Stimulated activated effector memory CD8-positive, alpha-beta T cell treated with anti-CD3 and anti-CD28 coated beads, Interleukin-12 subunit alpha, Interleukin-12 subunit beta, amount 100 ng/mL, for 72 hours (primary cell): Measurements from ENCODE around the gene CDYL2.
"Not testable (repeated sequence)": the region's sequence is repeated elsewhere in the genome, so short reads cannot be mapped to it uniquely, and the experiment has no call there.

ENCODE experiments used
- ATAC-seq: fragments of 150-1000 bp; cut with Tn5 transposase; 2 replicates; pipeline ENCODE4 v1.10.0; 2021
- DNase-seq, 2 donors: peaks; one replicate each; pipeline ENCODE4 v3.0.0; 2021 to 2022; ENCODE audit warnings: low spot score in 2 of 2
- H3K27ac Mint-ChIP-seq: one replicate; pipeline ENCODE4 v1.8.0; 2022; ENCODE audit warnings: mild to moderate bottlenecking, mixed read lengths
- H3K36me3 Mint-ChIP-seq: one replicate; pipeline ENCODE4 v1.8.0; 2022; ENCODE audit warnings: mild to moderate bottlenecking, mixed read lengths
- H3K4me1 Mint-ChIP-seq: one replicate; pipeline ENCODE4 v1.8.0; 2022; ENCODE audit warnings: mixed read lengths
- H3K4me3 Mint-ChIP-seq: one replicate; pipeline ENCODE4 v1.8.0; 2022; ENCODE audit warnings: mild to moderate bottlenecking, mixed read lengths
- H3K9me3 Mint-ChIP-seq: one replicate; pipeline ENCODE4 v1.8.0; 2022; ENCODE audit warnings: mixed read lengths

The CDYL2 gene

DNA sequence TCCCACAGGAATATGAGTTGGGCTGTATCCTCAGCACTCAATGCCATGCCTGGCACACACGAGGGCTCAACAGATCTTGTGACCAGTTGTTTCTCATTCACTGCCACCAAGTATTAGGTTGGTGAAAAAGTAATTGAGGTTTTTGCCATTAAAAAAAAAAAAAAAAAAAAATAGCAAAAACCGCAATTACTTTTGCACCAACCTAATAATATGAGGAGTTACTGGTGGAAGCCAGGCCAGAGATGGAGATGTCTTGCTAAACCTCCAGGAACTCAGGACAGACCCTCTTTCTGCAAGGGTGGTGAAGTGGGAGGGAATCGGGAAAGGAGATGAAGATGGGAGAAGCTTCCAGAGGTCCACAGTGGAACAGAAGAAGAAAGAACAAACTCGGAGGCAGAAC lies 139.0 kb downstream of the CDYL2 start:
- Mint-ChIP-seq H3K4me3 (no peak overlapping the region), H3K4me1 (peaks cover 14% of the 10 kb centered on the region), H3K36me3 (peaks cover 6% of the 10 kb centered on the region)

DNA sequence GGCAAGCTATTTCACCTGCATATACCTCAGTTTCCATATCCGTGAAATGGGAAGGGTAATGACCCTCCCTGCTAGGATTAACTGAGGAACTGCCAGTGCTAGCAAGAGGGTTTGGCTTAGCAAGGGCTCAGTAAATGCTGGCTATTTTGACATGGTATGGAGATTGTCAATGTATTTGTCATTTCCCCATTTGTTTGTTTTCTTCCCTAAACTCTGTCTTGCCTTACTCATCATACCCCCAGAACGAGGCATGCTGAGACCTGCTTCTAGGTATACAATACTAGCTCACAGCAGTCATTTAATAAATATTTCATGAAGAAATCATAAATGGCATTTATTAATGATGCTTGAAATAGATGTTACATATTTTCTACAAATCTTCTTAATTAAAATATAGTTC lies 139.6 kb downstream of the CDYL2 start:
- no peak for ATAC-seq
- peaks cover under 1% of the 10 kb centered on the region for H3K36me3 Mint-ChIP-seq
- no peak overlapping the region for H3K27ac Mint-ChIP-seq
- H3K4me3 Mint-ChIP-seq, result no peak overlapping the region
- peaks cover 9% of the 10 kb centered on the region for H3K9me3 Mint-ChIP-seq
- peaks cover 8% of the 10 kb centered on the region for H3K4me1 Mint-ChIP-seq
- DNase-seq, result no peak

More for the DNA sequence above, 139.0 kb downstream of the CDYL2 start:
- Mint-ChIP-seq H3K27ac (no peak overlapping the region), H3K9me3 (peaks cover 3% of the 10 kb centered on the region)
- DNase-seq, result no peak
- ATAC-seq, result no peak

DNA sequence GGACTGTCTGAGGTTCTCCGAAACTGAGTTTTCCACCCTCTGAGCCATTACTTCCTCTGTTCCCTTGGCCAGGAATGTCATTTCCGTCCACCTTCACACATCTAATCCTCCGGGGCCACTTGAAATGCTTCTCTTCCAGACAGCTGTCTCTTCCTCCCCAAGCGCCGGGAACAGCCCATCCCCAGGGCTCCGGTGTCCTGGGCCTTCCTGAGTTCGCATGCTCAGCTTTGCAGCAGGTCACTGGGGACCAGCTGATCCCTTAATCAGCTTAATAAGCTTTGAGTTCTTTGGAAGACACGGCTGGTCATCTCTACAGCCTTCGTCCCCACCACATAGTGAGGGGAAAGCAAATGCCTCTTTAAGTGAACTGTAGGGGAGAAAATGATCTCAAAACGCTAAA lies 140.2 kb downstream of the CDYL2 start:
- Mint-ChIP-seq H3K36me3 (no peaks in the 10 kb centered on the region), H3K4me3 (no peak overlapping the region), H3K9me3 (peaks cover 11% of the 10 kb centered on the region), H3K27ac (no peak overlapping the region), H3K4me1 (peaks cover 7% of the 10 kb centered on the region)
- ATAC-seq (no peak), DNase-seq (no peak)

DNA sequence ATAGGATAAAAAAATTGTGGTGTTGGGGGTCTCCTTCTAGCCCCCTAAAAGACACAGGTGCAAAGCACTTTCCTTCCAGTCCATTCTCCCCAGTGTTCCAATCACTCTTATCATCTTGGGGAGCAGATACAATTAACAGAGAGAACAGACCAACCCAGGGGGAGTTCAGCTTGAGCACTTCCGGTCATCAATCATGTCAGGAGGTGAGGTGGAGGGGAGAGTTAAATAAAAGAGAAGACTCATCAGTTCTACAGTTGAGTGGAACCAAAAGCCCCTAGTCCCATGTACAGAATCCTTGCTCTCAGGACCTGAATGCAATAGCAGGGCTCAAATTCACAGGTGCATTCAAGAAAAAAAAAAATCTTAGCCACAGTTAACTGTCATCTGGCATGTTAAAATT lies 141.3 kb downstream of the CDYL2 start:
- H3K36me3 Mint-ChIP-seq, result no peaks in the 10 kb centered on the region
- H3K4me3 Mint-ChIP-seq, result no peak overlapping the region
- ATAC-seq (no peak), DNase-seq (no peak)
- peaks cover 7% of the 10 kb centered on the region for H3K4me1 Mint-ChIP-seq
- H3K27ac Mint-ChIP-seq, result no peak overlapping the region
- peaks cover 14% of the 10 kb centered on the region for H3K9me3 Mint-ChIP-seq

DNA sequence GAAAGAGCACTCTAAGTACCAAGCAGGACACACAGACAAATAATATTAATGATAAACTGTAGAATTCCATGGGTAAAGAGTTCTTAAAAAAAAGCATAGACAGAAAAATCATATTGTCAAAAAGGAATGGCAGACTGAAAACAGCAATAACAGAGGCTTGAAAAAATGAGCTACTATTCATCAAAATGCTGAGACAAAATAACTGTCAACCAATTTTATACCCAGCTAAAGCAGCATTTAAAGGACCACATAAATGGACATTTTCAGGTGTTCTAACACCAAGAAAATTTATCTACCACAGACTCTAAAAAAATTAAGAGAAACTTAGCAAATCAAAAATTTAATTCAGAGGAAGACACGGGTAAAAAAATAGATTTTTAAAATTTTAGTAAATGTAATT lies 144.5 kb downstream of the CDYL2 start:
- H3K36me3 Mint-ChIP-seq, result no peaks in the 10 kb centered on the region
- H3K4me1 Mint-ChIP-seq, result peaks cover 24% of the 10 kb centered on the region
- DNase-seq (no peak), ATAC-seq (no peak)
- H3K4me3 Mint-ChIP-seq, result no peak overlapping the region
- H3K9me3 Mint-ChIP-seq, result peaks cover 14% of the 10 kb centered on the region
- H3K27ac Mint-ChIP-seq, result no peak overlapping the region

DNA sequence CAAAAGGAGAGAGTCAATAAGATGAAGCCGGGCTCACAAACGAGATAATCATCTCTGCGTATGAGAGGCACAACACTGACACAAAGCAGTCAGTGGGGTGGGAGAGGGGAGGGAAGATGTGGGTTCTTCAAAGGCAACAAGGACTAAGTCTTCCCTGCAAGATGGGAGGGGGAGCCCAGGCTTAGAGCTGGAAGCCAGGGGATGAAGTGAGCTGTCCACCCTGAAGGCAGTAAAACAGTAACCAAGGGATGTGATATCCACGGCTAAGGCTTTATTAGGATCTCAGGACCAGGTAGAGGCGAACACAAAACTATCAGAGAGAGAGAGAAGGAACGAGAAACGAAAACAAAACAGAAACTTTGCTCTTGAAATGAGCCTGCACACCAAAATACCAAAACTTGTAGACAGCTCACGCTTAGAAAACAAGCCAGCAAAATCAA lies 147.7 kb downstream of the CDYL2 start:
- H3K4me1 Mint-ChIP-seq, result peaks cover 27% of the 10 kb centered on the region
- no peaks in the 10 kb centered on the region for H3K36me3 Mint-ChIP-seq
- ATAC-seq (peak; percentile 93), DNase-seq (peak in 1 of 2 donors; percentile 81)
- peaks cover 14% of the 10 kb centered on the region for H3K9me3 Mint-ChIP-seq
- H3K4me3 Mint-ChIP-seq, result peak overlapping the region; percentile 69
- H3K27ac Mint-ChIP-seq, result peak overlapping the region; percentile 87

DNA sequence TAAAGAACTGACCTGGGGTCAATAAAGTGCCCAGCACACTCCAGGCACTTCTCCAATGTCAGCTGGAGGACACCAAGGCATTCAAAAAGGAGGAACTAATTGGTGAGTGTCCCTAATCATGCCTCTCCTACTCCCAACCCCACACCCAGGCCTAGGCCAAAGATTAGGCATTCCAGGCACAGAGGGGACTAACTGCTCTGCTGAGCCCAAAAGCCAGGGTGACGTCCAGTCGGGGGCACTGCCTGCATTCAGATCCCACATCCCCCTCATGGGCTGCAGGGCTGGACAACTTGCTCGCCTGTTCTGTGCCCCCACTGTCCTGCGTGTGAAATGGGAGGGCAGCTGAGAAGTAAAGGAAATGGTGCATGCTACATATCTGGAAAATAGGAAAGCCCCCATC lies 148.2 kb downstream of the CDYL2 start:
- peak overlapping the region; percentile 87 for H3K27ac Mint-ChIP-seq
- H3K36me3 Mint-ChIP-seq, result no peaks in the 10 kb centered on the region
- no peak for ATAC-seq
- H3K9me3 Mint-ChIP-seq, result peaks cover 14% of the 10 kb centered on the region
- H3K4me3 Mint-ChIP-seq, result peak overlapping the region; percentile 69
- peaks cover 30% of the 10 kb centered on the region for H3K4me1 Mint-ChIP-seq
- no peak for DNase-seq

DNA sequence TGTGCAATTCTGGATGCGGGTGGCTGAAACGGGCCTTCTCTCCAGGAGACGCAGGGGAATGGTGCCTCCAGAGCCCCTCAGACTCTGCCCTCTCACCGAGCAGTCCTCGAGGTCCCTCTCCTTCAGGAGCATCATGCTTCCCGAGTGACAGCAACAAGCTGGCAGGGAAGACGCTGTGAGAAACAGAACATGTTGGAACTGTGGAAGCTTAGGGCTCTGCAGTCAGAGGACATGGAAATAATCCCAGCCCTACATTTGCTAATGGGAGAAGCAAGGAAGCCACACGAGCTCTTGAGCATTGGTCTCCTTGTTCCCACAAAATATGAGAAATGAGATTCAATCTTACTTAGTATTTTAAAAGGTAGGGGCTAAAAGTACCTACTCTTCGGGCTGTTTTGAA lies 148.6 kb downstream of the CDYL2 start:
- Mint-ChIP-seq H3K9me3 (peaks cover 14% of the 10 kb centered on the region), H3K36me3 (no peaks in the 10 kb centered on the region), H3K4me3 (peak overlapping the region; percentile 69), H3K27ac (no peak overlapping the region), H3K4me1 (peaks cover 28% of the 10 kb centered on the region)
- ATAC-seq (no peak), DNase-seq (no peak)

DNA sequence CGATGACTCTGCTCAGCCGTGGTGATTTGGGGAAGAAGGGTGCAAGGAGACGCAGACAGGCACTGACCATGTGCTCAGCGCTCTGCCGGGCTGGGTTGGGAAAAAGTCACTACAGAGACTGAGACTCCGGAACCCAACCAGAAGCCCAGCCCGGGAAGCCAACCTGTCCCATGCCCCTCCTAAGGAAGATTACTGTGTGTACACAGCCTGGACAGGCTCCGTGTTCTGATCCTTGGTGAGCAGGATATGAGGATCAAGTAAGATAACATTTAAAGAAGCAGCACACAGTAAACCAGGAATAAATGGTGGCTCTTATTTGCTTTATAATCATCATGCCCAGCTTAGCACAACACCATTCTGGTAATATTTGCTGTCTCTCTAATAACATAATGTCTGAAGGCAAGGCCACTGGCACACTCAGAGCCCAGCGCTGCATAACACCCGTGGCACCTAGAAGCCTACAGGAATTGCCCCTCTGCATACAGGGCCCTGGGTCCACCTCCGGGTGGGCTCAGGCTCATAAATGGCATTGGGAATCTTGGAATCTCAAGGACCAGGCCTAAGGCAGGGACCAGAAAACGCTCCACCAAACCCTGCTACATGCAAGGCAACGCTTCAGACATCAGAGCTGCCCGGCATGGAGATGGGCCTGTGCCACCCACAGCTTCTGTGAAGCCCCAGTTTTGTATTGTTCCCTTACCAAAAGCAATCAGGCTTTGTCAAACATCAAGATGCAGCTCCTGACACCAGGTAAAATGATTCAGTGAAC lies 150.1 kb downstream of the CDYL2 start:
- Mint-ChIP-seq H3K9me3 (peaks cover 3% of the 10 kb centered on the region), H3K36me3 (no peaks in the 10 kb centered on the region), H3K4me1 (peaks cover 36% of the 10 kb centered on the region), H3K4me3 (no peak overlapping the region), H3K27ac (no peak overlapping the region)
- no peak for ATAC-seq
- no peak for DNase-seq

DNA sequence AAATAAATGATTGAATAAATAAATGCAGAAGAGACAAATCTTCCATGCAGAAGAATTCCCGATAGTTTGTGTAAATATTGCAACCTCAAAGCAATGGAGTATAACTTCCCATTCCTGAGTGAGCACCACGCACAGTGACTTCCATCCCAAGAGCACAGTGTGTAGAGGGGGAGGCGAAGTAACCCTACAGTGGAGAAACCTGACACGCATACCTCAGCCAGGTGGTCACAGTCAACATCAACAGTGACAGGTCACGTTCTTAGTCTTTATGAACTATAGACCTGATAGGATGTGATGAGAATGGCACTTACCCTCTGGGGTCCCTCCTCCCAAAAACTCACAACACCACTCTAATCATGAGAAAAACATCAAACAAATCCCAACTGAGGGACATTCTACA lies 152.0 kb downstream of the CDYL2 start:
- H3K27ac Mint-ChIP-seq, result no peak overlapping the region
- ATAC-seq, result no peak
- no peak overlapping the region for H3K4me3 Mint-ChIP-seq

DNA sequence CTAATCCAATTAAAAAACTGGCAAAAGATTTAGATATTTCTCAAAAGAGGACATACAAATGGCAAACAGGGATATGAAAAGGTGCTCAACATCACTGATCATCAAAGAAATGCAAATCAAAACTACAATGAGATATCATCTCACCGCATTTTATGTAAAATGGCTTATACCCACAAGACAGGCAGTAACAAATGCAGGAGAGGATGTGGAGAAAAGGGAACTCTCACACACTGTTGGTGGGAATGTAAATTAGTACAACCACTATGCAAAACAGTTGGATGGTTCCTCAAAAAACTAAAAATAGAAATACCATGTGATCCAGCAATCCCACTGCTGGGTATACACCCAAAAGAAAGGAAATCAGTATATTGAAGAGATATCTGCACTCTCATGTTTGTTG lies 154.1 kb downstream of the CDYL2 start:
- Mint-ChIP-seq H3K9me3 (peaks cover 13% of the 10 kb centered on the region), H3K4me1 (peaks cover 18% of the 10 kb centered on the region)
- not testable (repeated sequence) for ATAC-seq, H3K36me3 Mint-ChIP-seq, H3K4me3 Mint-ChIP-seq, H3K27ac Mint-ChIP-seq, DNase-seq

More for the DNA sequence above, 152.0 kb downstream of the CDYL2 start:
- Mint-ChIP-seq H3K36me3 (no peaks in the 10 kb centered on the region), H3K4me1 (peaks cover 33% of the 10 kb centered on the region), H3K9me3 (peaks cover 7% of the 10 kb centered on the region)
- no peak for DNase-seq

DNA sequence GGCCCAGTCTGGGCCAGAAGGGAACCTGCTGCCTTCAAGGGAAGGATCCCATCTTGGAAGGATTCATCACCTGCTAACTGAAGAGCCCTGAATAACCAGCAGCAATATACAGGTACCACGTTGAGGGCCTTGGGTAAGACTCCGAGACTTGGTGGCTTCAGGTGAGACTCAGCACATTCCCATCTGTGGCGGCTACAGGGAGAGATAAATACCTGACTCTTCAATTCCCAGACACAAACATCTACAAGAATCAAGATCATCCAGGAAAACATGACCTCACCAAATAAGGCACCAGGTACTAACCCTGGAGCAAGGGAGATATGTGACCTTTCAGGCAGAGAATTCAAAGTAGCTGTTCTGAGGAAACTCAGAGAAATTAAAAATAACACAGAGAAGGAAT lies 164.1 kb downstream of the CDYL2 start:
- DNase-seq (no peak), ATAC-seq (no peak)
- Mint-ChIP-seq H3K4me3 (no peak overlapping the region), H3K27ac (no peak overlapping the region), H3K9me3 (peaks cover 2% of the 10 kb centered on the region), H3K36me3 (no peaks in the 10 kb centered on the region), H3K4me1 (peaks cover 3% of the 10 kb centered on the region)

DNA sequence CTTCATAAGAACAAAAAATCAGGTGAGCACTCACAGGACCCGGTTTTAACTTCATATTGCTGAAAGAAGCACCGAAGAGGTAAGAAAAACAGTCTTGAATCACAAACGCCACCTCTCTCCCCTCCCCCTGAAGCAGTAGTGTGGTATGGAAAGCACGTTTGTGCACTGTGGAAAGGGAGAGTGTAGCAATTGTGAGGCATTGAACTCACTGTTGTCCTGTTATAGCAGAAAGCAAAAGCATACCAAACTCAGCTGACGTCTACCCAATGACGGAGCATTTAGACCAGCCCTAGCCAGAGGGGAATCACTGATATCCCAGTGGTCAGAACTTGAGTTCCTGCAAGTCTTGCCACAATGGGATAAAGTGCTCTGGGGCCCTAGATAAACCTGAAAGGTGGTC lies 164.8 kb downstream of the CDYL2 start:
- Mint-ChIP-seq H3K4me1 (peaks cover 5% of the 10 kb centered on the region), H3K36me3 (no peaks in the 10 kb centered on the region), H3K4me3 (no peak overlapping the region), H3K9me3 (peaks cover 3% of the 10 kb centered on the region), H3K27ac (no peak overlapping the region)
- no peak for DNase-seq
- ATAC-seq, result no peak

DNA sequence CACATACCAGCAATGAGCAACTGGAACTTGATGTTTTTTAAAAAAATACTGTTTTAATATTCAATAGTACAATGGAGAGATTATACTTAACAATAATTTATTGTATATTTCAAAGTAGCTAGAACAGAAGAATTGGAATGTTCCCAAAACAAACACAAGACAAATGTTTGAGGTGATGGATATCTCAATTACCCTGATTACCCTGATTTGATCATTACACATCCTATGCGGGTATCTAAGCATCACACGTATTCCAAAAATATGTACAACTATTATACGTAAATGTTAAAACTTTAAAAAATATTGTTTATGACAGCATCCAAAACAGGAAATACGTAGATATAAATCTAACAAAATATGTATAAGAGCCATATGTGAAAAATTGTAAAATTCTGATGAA lies 166.8 kb downstream of the CDYL2 start:
- Mint-ChIP-seq H3K4me3 (no peak overlapping the region), H3K36me3 (no peaks in the 10 kb centered on the region), H3K27ac (no peak overlapping the region), H3K9me3 (peaks cover 3% of the 10 kb centered on the region), H3K4me1 (peaks cover 5% of the 10 kb centered on the region)
- ATAC-seq (no peak), DNase-seq (no peak)

DNA sequence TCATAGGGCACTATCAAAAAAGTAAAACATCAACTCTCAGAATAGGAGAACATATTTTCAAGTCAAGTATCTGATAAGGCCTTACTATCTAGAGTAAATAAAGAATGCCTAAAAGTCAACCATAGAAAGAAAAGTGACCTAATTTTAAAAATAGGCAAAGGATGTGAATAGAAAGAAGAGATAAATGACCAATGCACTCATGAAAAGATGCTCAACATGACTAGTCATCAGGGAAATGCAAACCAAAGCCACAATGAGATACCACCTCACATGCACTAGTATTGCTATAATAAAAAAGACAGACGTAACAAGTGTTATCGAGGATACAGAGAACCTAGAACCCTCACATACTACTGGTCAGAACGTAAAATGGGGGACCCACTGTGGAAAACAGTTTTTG lies 172.8 kb downstream of the CDYL2 start:
- no peak for ATAC-seq
- no peak overlapping the region for H3K4me3 Mint-ChIP-seq
- H3K9me3 Mint-ChIP-seq, result peaks cover 3% of the 10 kb centered on the region
- H3K36me3 Mint-ChIP-seq, result no peaks in the 10 kb centered on the region
- no peak overlapping the region for H3K27ac Mint-ChIP-seq
- peaks cover 5% of the 10 kb centered on the region for H3K4me1 Mint-ChIP-seq
- DNase-seq, result no peak

DNA sequence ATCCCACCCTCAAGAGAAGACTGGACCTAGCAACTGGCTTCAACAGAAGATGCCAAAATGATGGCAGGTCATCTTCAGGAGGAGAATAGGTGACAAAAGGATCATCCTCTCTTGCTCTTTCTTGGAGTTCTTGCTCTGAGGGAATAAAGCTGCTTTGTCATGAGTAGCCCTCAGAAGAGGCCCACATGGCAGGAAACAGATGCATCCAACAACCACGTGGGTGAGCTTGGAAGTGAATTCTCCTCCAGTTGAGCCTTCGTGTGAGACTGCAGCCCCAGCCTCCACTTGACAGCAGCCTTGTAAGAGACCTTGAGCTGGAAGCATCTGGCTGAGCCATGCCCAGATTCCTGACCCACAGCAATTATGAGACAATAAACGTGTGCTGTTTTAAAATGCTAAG lies 176.1 kb downstream of the CDYL2 start:
- Mint-ChIP-seq H3K4me1 (no peaks in the 10 kb centered on the region), H3K36me3 (no peaks in the 10 kb centered on the region), H3K4me3 (no peak overlapping the region), H3K27ac (no peak overlapping the region), H3K9me3 (no peaks in the 10 kb centered on the region)
- DNase-seq (no peak), ATAC-seq (no peak)
